T1000 (cell line): ENCODE measurements around the gene PCYOX1L.
A peak's percentile ranks its signal among the peaks of the same experiment; 100 is the strongest.

ENCODE experiments used
- DNase-seq: peaks from one replicate; lab custom pipeline; 2025; ENCODE audit warnings: mixed read lengths; lab: John Stamatoyannopoulos, UW

The PCYOX1L gene

GRCh38 chr5:149357370-149358293, at the start of gene PCYOX1L:
TSS of gene PCYOX1L (plus strand) at chr5:149358046. CDS start at chr5:149358069, 23 bp downstream.
- peak; percentile 83 for DNase-seq

GRCh38 chr5:149309354-149309753, 48.5 kb upstream of the PCYOX1L start:
- DNase-seq: no peak

- DNase-seq: no peak
Measured at GRCh38 chr5:149310488-149310887, 47.4 kb upstream of the PCYOX1L start.

GRCh38 chr5:149310947-149311658, 46.7 kb upstream of the PCYOX1L start:
- DNase-seq: no peak

GRCh38 chr5:149313151-149313841, 44.5 kb upstream of the PCYOX1L start:
- DNase-seq: no peak

- DNase-seq: no peak
Measured at GRCh38 chr5:149314571-149315111, 43.2 kb upstream of the PCYOX1L start.

GRCh38 chr5:149315753-149316152, 42.1 kb upstream of the PCYOX1L start:
- no peak for DNase-seq

- DNase-seq: no peak
Measured at GRCh38 chr5:149317281-149318048, 40.4 kb upstream of the PCYOX1L start.

- no peak for DNase-seq
Measured at GRCh38 chr5:149319174-149319573, 38.7 kb upstream of the PCYOX1L start.

- DNase-seq: peak; percentile 75
Measured at GRCh38 chr5:149320791-149321330, 37.0 kb upstream of the PCYOX1L start.

GRCh38 chr5:149322518-149322917, 35.3 kb upstream of the PCYOX1L start:
- DNase-seq: no peak

- no peak for DNase-seq
Measured at GRCh38 chr5:149323210-149323609, 34.6 kb upstream of the PCYOX1L start.

GRCh38 chr5:149323621-149324205, 34.1 kb upstream of the PCYOX1L start:
- no peak for DNase-seq

GRCh38 chr5:149324641-149325040, 33.2 kb upstream of the PCYOX1L start:
- DNase-seq: no peak

- no peak for DNase-seq
Measured at GRCh38 chr5:149325166-149325735, 32.6 kb upstream of the PCYOX1L start.

- no peak for DNase-seq
Measured at GRCh38 chr5:149325894-149326293, 32.0 kb upstream of the PCYOX1L start.

- DNase-seq: no peak
Measured at GRCh38 chr5:149326611-149327010, 31.2 kb upstream of the PCYOX1L start.

GRCh38 chr5:149328177-149328576, 29.7 kb upstream of the PCYOX1L start:
- DNase-seq: no peak

GRCh38 chr5:149333711-149334443, 24.0 kb upstream of the PCYOX1L start:
- DNase-seq: no peak

GRCh38 chr5:149337736-149338135, 20.1 kb upstream of the PCYOX1L start:
- DNase-seq: no peak
